Common myeloid progenitor, CD34-positive (primary cell): ENCODE data around the gene TIMM44.

ENCODE experiments used
- CTCF ChIA-PET: fragments of 350-600 bp; sonication (Branson Sonifier 250); formaldehyde crosslinking; loops from one replicate; lab custom pipeline; 2021; ENCODE audit warnings: antibody characterized with exemption; lab: Charles Lee
- POLR2A ChIA-PET: fragments of 350-600 bp; sonication (Branson Sonifier 250); formaldehyde crosslinking; loops from one replicate; lab custom pipeline; 2021; ENCODE audit warnings: antibody characterized with exemption; lab: Charles Lee
- DNase-seq, 3 donors: peaks; one replicate each; pipeline versions ENCODE4 v3.0.0 to v3.0.0-alpha.2; 2013
- H3K27ac ChIP-seq, 2 experiments: 1 replicate in 1 of 2; 2 replicates in 1 of 2; pipeline ENCODE4 v1.7.0; 2013; ENCODE audit warnings: inconsistent platforms in 2 of 2, low read length in 2 of 2, mild to moderate bottlenecking in 2 of 2, low read depth in 1 of 2, moderate library complexity in 1 of 2; ENCODE audit not compliant: severe bottlenecking in 2 of 2, insufficient read depth in 1 of 2, poor library complexity in 1 of 2
- H3K27me3 ChIP-seq, 5 experiments: replicated peaks in 2 of 5; 1 replicate in 3 of 5; 2 replicates in 2 of 5; pipeline versions ENCODE4 v1.6.1 to v1.7.0; 2013; ENCODE audit warnings: low read length in 4 of 5, mild to moderate bottlenecking in 2 of 5, moderate library complexity in 2 of 5, inconsistent platforms in 1 of 5; ENCODE audit not compliant: insufficient read depth in 5 of 5, control insufficient read depth in 4 of 5
- H3K36me3 ChIP-seq, 4 experiments: 1 replicate in 2 of 4; 2 replicates in 2 of 4; pipeline versions ENCODE4 v1.6.1 to v1.7.0; 2013; ENCODE audit warnings: low read length in 3 of 4, control low read depth in 1 of 4, mild to moderate bottlenecking in 1 of 4; ENCODE audit not compliant: control insufficient read depth in 4 of 4, insufficient read depth in 4 of 4
- H3K4me1 ChIP-seq, 4 experiments: 1 replicate in 3 of 4; 2 replicates in 1 of 4; pipeline versions ENCODE4 v1.6.1 to v1.7.1; 2013; ENCODE audit warnings: low read length in 3 of 4, mild to moderate bottlenecking in 3 of 4, control low read depth in 1 of 4, inconsistent platforms in 1 of 4, moderate library complexity in 1 of 4; ENCODE audit not compliant: control insufficient read depth in 4 of 4, insufficient read depth in 4 of 4; ENCODE audit errors: control extremely low read depth in 1 of 4
- H3K4me3 ChIP-seq, 7 experiments: 1 replicate in 4 of 7; 2 replicates in 3 of 7; pipeline versions ENCODE4 v1.5.1 to v1.7.0; 2013; ENCODE audit warnings: mild to moderate bottlenecking in 7 of 7, low read length in 6 of 7, moderate library complexity in 6 of 7, inconsistent platforms in 2 of 7, low read depth in 2 of 7, control low read depth in 1 of 7; ENCODE audit not compliant: insufficient read depth in 4 of 7, control insufficient read depth in 1 of 7; ENCODE audit errors: extremely low read depth in 1 of 7
- H3K9me3 ChIP-seq, 5 experiments: 1 replicate in 4 of 5; 2 replicates in 1 of 5; pipeline versions ENCODE4 v1.6.1 to v1.7.1; 2013; ENCODE audit warnings: low read length in 4 of 5, mild to moderate bottlenecking in 2 of 5, inconsistent platforms in 1 of 5, low read depth in 1 of 5, moderate library complexity in 1 of 5; ENCODE audit not compliant: control insufficient read depth in 4 of 5, insufficient read depth in 2 of 5; ENCODE audit errors: control extremely low read depth in 1 of 5
- WGBS: methylation state at CpG from one replicate; pipeline ENCODE4 v1.1.5; 2013; ENCODE audit not compliant: insufficient coverage; 5-methylcytosine and 5-hydroxymethylcytosine counted together

TIMM44 gene

GRCh38 chr19:7969555-7969939 lies 26.1 kb upstream of the TIMM44 start:
- Histone ChIP-seq H3K36me3 (peaks cover 23 to 84% (median 59%) of the 10 kb centered on the region in 4 experiments), H3K4me1 (peaks cover 0 to 9% (median 6%) of the 10 kb centered on the region in 4 experiments), H3K9me3 (no peaks in the 10 kb centered on the region), H3K4me3 (no peak overlapping the region), H3K27me3 (no peaks in the 10 kb centered on the region), H3K27ac (no peak overlapping the region)
- DNase-seq: no peak
- ChIA-PET POLR2A (no interaction called here), CTCF (interaction anchor here (1.6 to 3.7 kb wide), 5 partner anchors 9 to 32 kb away, joined by 3 to 21 read pairs (median 8); partner anchors contain the start of gene TIMM44)
- WGBS: 98% methylated on average over 10 of the region's 11 CpGs

- WGBS: 100% methylated on average over 16 of the region's 20 CpGs
- peaks cover 23 to 84% (median 59%) of the 10 kb centered on the region in 4 experiments for H3K36me3 ChIP-seq
- CTCF ChIA-PET: interaction anchor here (1.8 to 3.7 kb wide), 4 partner anchors 8 to 33 kb away, joined by 4 to 21 read pairs (median 12); partner anchors contain the start of gene TIMM44
- DNase-seq: no peak
- peaks cover 0 to 9% (median 6%) of the 10 kb centered on the region in 4 experiments for H3K4me1 ChIP-seq
- H3K9me3 ChIP-seq: no peaks in the 10 kb centered on the region
- no peak overlapping the region for H3K27ac ChIP-seq
- POLR2A ChIA-PET: no interaction called here
- H3K4me3 ChIP-seq: no peak overlapping the region
- H3K27me3 ChIP-seq: no peaks in the 10 kb centered on the region
These were observed 25.5 kb upstream of the TIMM44 start for GRCh38 chr19:7968796-7969554.

- ChIA-PET POLR2A (no interaction called here), CTCF (interaction anchor here (0.9 to 1.8 kb wide), 2 partner anchors 9 to 24 kb away, joined by 4 read pairs; partner anchors contain the start of gene TIMM44)
- Histone ChIP-seq H3K36me3 (peaks cover 27 to 85% (median 61%) of the 10 kb centered on the region in 4 experiments), H3K9me3 (no peaks in the 10 kb centered on the region), H3K27ac (no peak overlapping the region), H3K4me3 (no peak overlapping the region), H3K27me3 (no peaks in the 10 kb centered on the region), H3K4me1 (peaks cover 0 to 9% (median 6%) of the 10 kb centered on the region in 4 experiments)
- 100% methylated on average over 12 of the region's 15 CpGs for WGBS
- DNase-seq: no peak
These were observed 24.7 kb upstream of the TIMM44 start for GRCh38 chr19:7968008-7968795.

GRCh38 chr19:7965921-7966665 lies 22.6 kb upstream of the TIMM44 start:
- Histone ChIP-seq H3K27ac (no peak overlapping the region), H3K36me3 (peaks cover 24 to 89% (median 72%) of the 10 kb centered on the region in 4 experiments)
- CTCF ChIA-PET: interaction anchor here (1.5 to 1.8 kb wide), 2 partner anchors 22 to 36 kb away, joined by 4 read pairs; no protein-coding TSS in a partner anchor

GRCh38 chr19:7965259-7965841 lies 21.9 kb upstream of the TIMM44 start:
- Histone ChIP-seq H3K27ac (no peak overlapping the region), H3K36me3 (peaks cover 24 to 90% (median 75%) of the 10 kb centered on the region in 4 experiments), H3K4me3 (no peak overlapping the region), H3K9me3 (no peaks in the 10 kb centered on the region), H3K27me3 (no peaks in the 10 kb centered on the region), H3K4me1 (peaks cover 0 to 1% (median under 1%) of the 10 kb centered on the region in 4 experiments)
- CTCF ChIA-PET: interaction anchor here (1.2 to 1.8 kb wide), 2 partner anchors 20 to 21 kb away, joined by 3 to 4 read pairs; no protein-coding TSS in a partner anchor
- POLR2A ChIA-PET: no interaction called here
- DNase-seq: no peak
- 91% methylated on average over 12 of the region's 12 CpGs for WGBS

More at GRCh38 chr19:7965921-7966665, 22.6 kb upstream of the TIMM44 start:
- Histone ChIP-seq H3K4me1 (peaks cover 0 to 2% (median 0%) of the 10 kb centered on the region in 4 experiments), H3K27me3 (no peaks in the 10 kb centered on the region), H3K9me3 (no peaks in the 10 kb centered on the region), H3K4me3 (no peak overlapping the region)
- POLR2A ChIA-PET: no interaction called here
- DNase-seq: no peak
- 94% methylated on average over 7 of the region's 12 CpGs for WGBS

GRCh38 chr19:7963566-7963965 lies 20.1 kb upstream of the TIMM44 start:
- no peak overlapping the region for H3K4me3 ChIP-seq
- no peaks in the 10 kb centered on the region for H3K27me3 ChIP-seq
- 98% methylated on average over 22 of the region's 25 CpGs for WGBS
- no peak overlapping the region for H3K27ac ChIP-seq
- ChIA-PET POLR2A (no interaction called here), CTCF (no interaction called here)
- no peaks in the 10 kb centered on the region for H3K9me3 ChIP-seq
- DNase-seq: no peak
- peaks cover 0 to 18% (median 12%) of the 10 kb centered on the region in 4 experiments for H3K4me1 ChIP-seq
- H3K36me3 ChIP-seq: peaks cover 18 to 82% (median 68%) of the 10 kb centered on the region in 4 experiments
